Kidney (tissue), 14 donors: ENCODE measurements around the gene WDSUB1. TPM values are rescaled to one million over a fixed set of nuclear protein-coding genes. Genes with fewer than 3 reads are reported as not detected.

Experiments
- DNase-seq, 5 donors: peaks; one replicate each; pipeline ENCODE4 v3.0.0-alpha.2; 2013 to 2020
- FAIRE-seq: peaks from 2 replicates; lab custom pipeline; 2012; peaks lifted over from hg19 to GRCh38; lab: Jason Lieb, UNC
- H3K27ac ChIP-seq, 2 donors: one replicate each; pipeline ENCODE4 v1.7.0; 2013; ENCODE audit warnings: low read depth in 2 of 2, low read length in 2 of 2, inconsistent platforms in 1 of 2
- H3K27me3 ChIP-seq: one replicate; pipeline ENCODE4 v1.7.1; 2013; ENCODE audit warnings: low read length, inconsistent platforms; ENCODE audit not compliant: control insufficient read depth, insufficient read depth
- H3K36me3 ChIP-seq, 3 donors: one replicate each; pipeline versions ENCODE4 v1.7.0 to v1.7.1; 2013; ENCODE audit warnings: low read length in 3 of 3, control low read depth in 1 of 3, inconsistent platforms in 1 of 3; ENCODE audit not compliant: insufficient read depth in 3 of 3, control insufficient read depth in 2 of 3
- H3K4me1 ChIP-seq, 3 donors: one replicate each; pipeline versions ENCODE4 v1.7.0 to v1.7.1; 2013; ENCODE audit warnings: low read length in 3 of 3, inconsistent platforms in 1 of 3, low read depth in 1 of 3; ENCODE audit not compliant: control insufficient read depth in 2 of 3, insufficient read depth in 2 of 3
- H3K4me3 ChIP-seq, 3 donors: one replicate each; pipeline versions ENCODE4 v1.7.0 to v1.8.1; 2013; ENCODE audit warnings: low read length in 3 of 3, control low read depth in 1 of 3, inconsistent platforms in 1 of 3
- H3K9ac ChIP-seq, 3 donors: one replicate each; pipeline versions ENCODE4 v1.7.0 to v1.7.1; 2013; ENCODE audit warnings: low read length in 3 of 3, control low read depth in 1 of 3, inconsistent platforms in 1 of 3
- H3K9me3 ChIP-seq, 3 donors: one replicate each; pipeline versions ENCODE4 v1.7.0 to v1.7.1; 2013; ENCODE audit warnings: low read length in 3 of 3, control low read depth in 1 of 3, inconsistent platforms in 1 of 3; ENCODE audit not compliant: control insufficient read depth in 2 of 3, insufficient read depth in 1 of 3
- intact Hi-C: fragments of 100-400 bp; cut with DNase I; formaldehyde crosslinking; loops from one replicate; pipeline ENCODE4 v1.11.1; 2022
- polyA plus RNA-seq: library from polyadenylated mRNA; stranded (reverse); fragments of 350-450 nt; fragmentation: Illumina TruSeq; extraction: RNeasy Lipid Tissue Mini Kit (QIAGEN cat#74804); gene quantifications from one replicate; pipeline ENCODE4 v1.2.3, GENCODE V29; 2014; ENCODE audit warnings: low read depth, low replicate concordance; ENCODE audit not compliant: insufficient read depth
- total RNA-seq: library from RNA; stranded (reverse); fragmentation: NEBNext Ultra II Directional; extraction: Animal tissue kit (Norgen Biotek cat#: 25700); gene quantifications from one replicate; pipeline ENCODE4 v1.2.1, GENCODE V29; 2021
- TF ChIP-seq, protein P1 (sequence below): IDR thresholded peaks from 3 replicates; pipeline ENCODE4 v1.5.1; 2012; ENCODE audit warnings: mild to moderate bottlenecking, moderate library complexity, borderline replicate concordance; ENCODE audit not compliant: insufficient read depth; ENCODE audit errors: extremely low read depth
- donor health status: control.
- donor health status: control.
- donor health status: control.
- donor health status: control.
- donor health status: control.
- donor health status: DM: yes; HTN: yes; CAD: no.
- donor health status: Normal renal cell carcinoma (clear cell type).

The WDSUB1 gene
- total and polyA plus RNA-seq, 2 donors from 2014 or later, result 11.6 to 22.1 TPM

- no peak for FAIRE-seq
- DNase-seq, result no peak
- intact Hi-C loops, result no loop called here
- Histone ChIP-seq H3K9me3 (no peaks in the 10 kb centered on the region), H3K27me3 (no peaks in the 10 kb centered on the region), H3K27ac (no peak overlapping the region), H3K36me3 (peaks cover 7 to 40% (median 15%) of the 10 kb centered on the region in 3 donors), H3K4me3 (no peak overlapping the region), H3K4me1 (peaks cover 0 to 2% (median 0%) of the 10 kb centered on the region in 3 donors), H3K9ac (no peak overlapping the region)
- TF ChIP-seq, protein P1, sequence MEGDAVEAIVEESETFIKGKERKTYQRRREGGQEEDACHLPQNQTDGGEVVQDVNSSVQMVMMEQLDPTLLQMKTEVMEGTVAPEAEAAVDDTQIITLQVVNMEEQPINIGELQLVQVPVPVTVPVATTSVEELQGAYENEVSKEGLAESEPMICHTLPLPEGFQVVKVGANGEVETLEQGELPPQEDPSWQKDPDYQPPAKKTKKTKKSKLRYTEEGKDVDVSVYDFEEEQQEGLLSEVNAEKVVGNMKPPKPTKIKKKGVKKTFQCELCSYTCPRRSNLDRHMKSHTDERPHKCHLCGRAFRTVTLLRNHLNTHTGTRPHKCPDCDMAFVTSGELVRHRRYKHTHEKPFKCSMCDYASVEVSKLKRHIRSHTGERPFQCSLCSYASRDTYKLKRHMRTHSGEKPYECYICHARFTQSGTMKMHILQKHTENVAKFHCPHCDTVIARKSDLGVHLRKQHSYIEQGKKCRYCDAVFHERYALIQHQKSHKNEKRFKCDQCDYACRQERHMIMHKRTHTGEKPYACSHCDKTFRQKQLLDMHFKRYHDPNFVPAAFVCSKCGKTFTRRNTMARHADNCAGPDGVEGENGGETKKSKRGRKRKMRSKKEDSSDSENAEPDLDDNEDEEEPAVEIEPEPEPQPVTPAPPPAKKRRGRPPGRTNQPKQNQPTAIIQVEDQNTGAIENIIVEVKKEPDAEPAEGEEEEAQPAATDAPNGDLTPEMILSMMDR, result no peak
Observed at GRCh38 chr2:159200498-159200897, 86.0 kb downstream of the WDSUB1 start.

DNA sequence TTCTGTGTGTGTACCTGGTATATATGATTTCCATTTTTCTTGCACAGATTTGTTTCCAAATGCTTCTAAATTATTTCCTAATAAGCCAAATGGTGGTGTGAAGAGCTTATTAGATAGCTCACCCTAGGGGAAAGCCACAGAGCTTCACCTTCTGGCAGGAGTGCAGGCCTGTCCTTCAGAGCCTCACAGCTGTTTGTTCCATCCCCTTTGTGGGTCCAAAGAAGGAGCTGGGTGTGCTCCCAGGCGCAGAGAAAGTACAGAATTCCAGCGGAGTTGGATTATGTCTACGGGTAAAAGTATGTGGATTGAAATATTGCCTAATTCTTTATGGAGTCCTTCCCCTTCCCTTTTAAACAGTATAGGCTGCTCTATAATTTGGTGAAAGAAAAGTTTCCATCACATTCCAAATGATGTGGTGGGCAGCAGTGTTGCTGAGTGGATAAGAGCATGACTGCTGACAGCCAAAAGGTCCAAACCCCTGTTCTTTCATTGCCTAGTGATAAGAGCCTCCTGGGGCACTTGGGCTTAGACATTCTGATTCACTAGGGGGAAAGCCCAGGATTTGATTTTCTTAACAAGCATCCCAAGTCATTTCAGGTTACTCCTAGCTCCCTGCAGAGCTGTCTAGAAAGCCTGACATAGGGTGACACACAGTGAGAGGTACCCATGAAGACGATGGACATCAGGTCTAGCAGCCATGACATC is 86.6 kb downstream of the WDSUB1 start:
- no peak for FAIRE-seq
- peaks cover 0 to 2% (median 0%) of the 10 kb centered on the region in 3 donors for H3K4me1 ChIP-seq
- no peak for DNase-seq
- intact Hi-C loops, result no loop called here
- no peak overlapping the region for H3K9ac ChIP-seq
- H3K27me3 ChIP-seq, result no peaks in the 10 kb centered on the region
- no peak overlapping the region for H3K27ac ChIP-seq
- no peaks in the 10 kb centered on the region for H3K9me3 ChIP-seq
- TF ChIP-seq, protein P1, result no peak
- H3K4me3 ChIP-seq, result no peak overlapping the region
- peaks cover 4 to 38% (median 15%) of the 10 kb centered on the region in 3 donors for H3K36me3 ChIP-seq

DNA sequence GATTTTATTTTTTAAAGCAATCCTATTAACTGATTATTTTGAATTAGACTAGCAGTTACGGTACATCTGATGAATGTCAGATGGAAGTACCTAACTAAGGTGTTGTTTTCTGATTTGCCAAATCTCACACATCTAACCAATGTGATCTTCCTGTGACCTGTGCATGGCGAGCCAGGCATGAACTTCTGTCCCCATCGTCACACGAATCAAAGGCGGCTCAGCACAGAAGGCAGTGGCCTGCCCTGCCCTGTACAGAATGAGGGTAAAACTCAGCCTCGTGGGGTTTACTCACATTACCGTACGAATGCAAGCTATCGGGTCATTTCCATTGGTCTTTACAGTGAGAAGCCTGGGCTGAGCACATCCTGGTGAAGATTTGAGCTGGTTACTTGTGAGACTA is 87.3 kb downstream of the WDSUB1 start:
- FAIRE-seq (no peak), DNase-seq (no peak)
- peaks cover 0 to 2% (median 0%) of the 10 kb centered on the region in 3 donors for H3K4me1 ChIP-seq
- H3K27me3 ChIP-seq, result no peaks in the 10 kb centered on the region
- H3K4me3 ChIP-seq, result no peak overlapping the region
- H3K9ac ChIP-seq, result no peak overlapping the region
- intact Hi-C loops, result no loop called here
- H3K27ac ChIP-seq, result no peak overlapping the region
- H3K9me3 ChIP-seq, result no peaks in the 10 kb centered on the region
- TF ChIP-seq, protein P1, result no peak
- H3K36me3 ChIP-seq, result peaks cover 4 to 44% (median 15%) of the 10 kb centered on the region in 3 donors
